Cerebellar cortex (tissue), 1 donor: ENCODE data around the gene ARHGAP21.

ENCODE experiments used
- DNase-seq: peaks from one replicate; pipeline ENCODE4 v3.0.0-alpha.2; 2015; ENCODE audit warnings: low spot score

The ARHGAP21 gene

DNA sequence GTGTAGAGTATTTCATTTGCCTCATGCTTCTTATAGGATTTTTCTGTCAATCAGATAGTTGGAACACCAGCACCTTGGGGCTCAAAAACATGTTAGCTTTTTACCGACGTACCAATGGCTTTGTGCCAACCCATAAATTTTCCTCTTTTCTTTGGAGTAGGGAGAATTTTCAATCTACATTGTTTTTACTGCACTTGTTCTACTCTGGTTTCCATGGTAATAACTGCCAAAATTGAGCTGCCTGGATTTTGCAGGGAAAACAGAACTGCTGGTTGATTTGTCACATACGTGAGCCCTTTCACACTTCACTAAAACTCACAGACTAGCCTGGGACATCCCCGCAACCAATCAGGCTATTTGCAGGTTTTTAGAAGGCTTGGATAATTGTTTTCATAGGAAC, 189.7 kb downstream of the ARHGAP21 start:
- DNase-seq: no peak
